Endothelial cell of umbilical vein (primary cell): ENCODE data around the gene TMEM61. TPM values are rescaled to one million over a fixed set of nuclear protein-coding genes. Genes with fewer than 3 reads are reported as not detected.

Experiments
- BruUV-seq: library from RNA; stranded (reverse); fragments of 400-500 nt; replicated peaks from 2 replicates; lab custom pipeline; 2021; lab: Mats Ljungman, UMichigan
- CTCF ChIA-PET: fragments of 300-600, 350-600 bp; sonication (Branson Sonifier 250); formaldehyde crosslinking; loops from one replicate; lab custom pipeline; 2021; ENCODE audit warnings: antibody characterized with exemption, inconsistent platforms; lab: Charles Lee
- POLR2A ChIA-PET: fragments of 300-600, 350-600 bp; sonication (Branson Sonifier 250); formaldehyde crosslinking; loops from one replicate; lab custom pipeline; 2021; ENCODE audit warnings: antibody characterized with exemption, inconsistent platforms; lab: Charles Lee
- DNase-seq: peaks from one replicate; pipeline ENCODE4 v3.0.0-alpha.2; 2011; ENCODE audit warnings: low read depth, low spot score
- FAIRE-seq: peaks from 2 replicates; lab custom pipeline; 2011; peaks lifted over from hg19 to GRCh38; lab: Jason Lieb, UNC
- H2AFZ ChIP-seq: 2 replicates; pipeline ENCODE4 v1.6.0; 2012; ENCODE audit warnings: low read depth, low read length, control low read depth, inconsistent platforms
- H3K27ac ChIP-seq: 2 replicates; pipeline ENCODE4 v1.5.1; 2011; ENCODE audit warnings: low read depth, mild to moderate bottlenecking, control low read depth, low read length, moderate library complexity; ENCODE audit not compliant: insufficient read depth
- H3K27me3 ChIP-seq, 2 experiments: 2 replicates each; pipeline versions ENCODE4 v1.6.0 to v1.6.1; 2011; ENCODE audit warnings: low read length in 2 of 2, mixed read lengths in 1 of 2; ENCODE audit not compliant: control insufficient read depth in 2 of 2, insufficient read depth in 2 of 2
- H3K36me3 ChIP-seq, 2 experiments: 2 replicates in 1 of 2; 3 replicates in 1 of 2; pipeline ENCODE4 v1.5.1; 2011; ENCODE audit warnings: low read length in 2 of 2, mild to moderate bottlenecking in 1 of 2, moderate library complexity in 1 of 2; ENCODE audit not compliant: control insufficient read depth in 2 of 2, insufficient read depth in 2 of 2; ENCODE audit errors: extremely low read depth in 1 of 2
- H3K4me1 ChIP-seq: 3 replicates; pipeline ENCODE4 v1.5.1; 2011; ENCODE audit warnings: mild to moderate bottlenecking, low read length; ENCODE audit not compliant: control insufficient read depth, insufficient read depth; ENCODE audit errors: extremely low read depth
- H3K4me2 ChIP-seq: 2 replicates; pipeline ENCODE4 v1.6.1; 2011; ENCODE audit warnings: low read length, control low read depth, mixed read lengths; ENCODE audit not compliant: insufficient read depth
- H3K4me3 ChIP-seq, 3 experiments: fragments of 200-600 bp in 1 of 3; sonication (generic), shearing (Covaris generic) in 1 of 3; replicated peaks in 1 of 3; 2 replicates each; pipeline ENCODE4 v1.5.1; 2011 to 2016; ENCODE audit warnings: control low read depth in 3 of 3, low read length in 3 of 3, mild to moderate bottlenecking in 2 of 3, inconsistent platforms in 1 of 3, low read depth in 1 of 3, moderate library complexity in 1 of 3; ENCODE audit not compliant: insufficient read depth in 1 of 3
- H3K79me2 ChIP-seq: 2 replicates; pipeline ENCODE4 v1.6.0; 2012; ENCODE audit warnings: low read length, inconsistent platforms; ENCODE audit not compliant: control insufficient read depth, insufficient read depth
- H3K9ac ChIP-seq: replicated peaks from 2 replicates; pipeline ENCODE3; 2011; ENCODE audit warnings: low read length, control low read depth; ENCODE audit not compliant: insufficient read depth; ENCODE audit errors: extremely low read depth
- H3K9me1 ChIP-seq: replicated peaks from 3 replicates; pipeline ENCODE4 v1.6.0; 2011; ENCODE audit warnings: mild to moderate bottlenecking, low read length; ENCODE audit not compliant: control insufficient read depth, insufficient read depth; ENCODE audit errors: extremely low read depth
- H3K9me3 ChIP-seq: replicated peaks from 2 replicates; pipeline ENCODE4 v1.5.1; 2012; ENCODE audit warnings: low read length, inconsistent platforms; ENCODE audit not compliant: control insufficient read depth, insufficient read depth
- H4K20me1 ChIP-seq: replicated peaks from 2 replicates; pipeline ENCODE3; 2011; ENCODE audit warnings: mild to moderate bottlenecking, low read length; ENCODE audit not compliant: control insufficient read depth, insufficient read depth; ENCODE audit errors: extremely low read depth
- EZH2 ChIP-seq: IDR thresholded peaks from 2 replicates; pipeline ENCODE4 v1.6.1; 2012; ENCODE audit warnings: borderline replicate concordance, low read depth, mild to moderate bottlenecking, moderate library complexity, low read length, inconsistent platforms; ENCODE audit not compliant: severe bottlenecking
- GATA2 ChIP-seq: IDR thresholded peaks from 2 replicates; pipeline ENCODE4 v1.7.0; 2011; ENCODE audit warnings: low read depth, mild to moderate bottlenecking, moderate library complexity, mixed read lengths, low read length; ENCODE audit not compliant: insufficient read length, insufficient read depth
- MYC ChIP-seq: IDR thresholded peaks from one replicate; pipeline ENCODE4 v1.6.1; 2011; ENCODE audit warnings: mild to moderate bottlenecking, low read depth, low read length
- dilution Hi-C: fragments of 300-500 bp; cut with MboI; formaldehyde crosslinking; loops from one replicate; pipeline ENCODE4 v1.15.0; 2019; ENCODE audit warnings: low sequenced_read_pairs; ENCODE audit not compliant: extremely low pct_ligation_motif_present
- intact Hi-C: fragments of 100-400 bp; cut with micrococcal nuclease; formaldehyde crosslinking; loops from one replicate; pipeline ENCODE4 v1.10.0; 2022
- polyA plus RNA-seq, 4 experiments: library from polyadenylated mRNA; depleted of rRNA in 3 of 4; stranded (reverse) in 3 of 4; unstranded in 1 of 4; fragments of >200 nt; gene quantifications; 2 replicates each; pipeline versions ENCODE4 v1.2.1 to v1.2.3, GENCODE V29; 2011 to 2012; ENCODE audit warnings: missing spikeins in 1 of 4
- total RNA-seq: library from RNA; stranded (reverse); gene quantifications from 2 replicates; pipeline ENCODE4 v1.2.3, GENCODE V29; 2021
- TF ChIP-seq, protein P1 (sequence below), 2 donors: IDR thresholded peaks; 1 replicate in 1 of 2; 2 replicates in 1 of 2; pipeline ENCODE4 v1.5.1; 2011; ENCODE audit warnings: low read length in 2 of 2, mild to moderate bottlenecking in 2 of 2, moderate library complexity in 2 of 2, control low read depth in 1 of 2, inconsistent platforms in 1 of 2, low read depth in 1 of 2; ENCODE audit not compliant: insufficient read depth in 1 of 2; ENCODE audit errors: extremely low read depth in 1 of 2

Gene TMEM61
- total and polyA plus RNA-seq, 2 donors (not counting 3 experiments of a cell fraction or from before 2014, with no cell fraction given) = not detected

DNA sequence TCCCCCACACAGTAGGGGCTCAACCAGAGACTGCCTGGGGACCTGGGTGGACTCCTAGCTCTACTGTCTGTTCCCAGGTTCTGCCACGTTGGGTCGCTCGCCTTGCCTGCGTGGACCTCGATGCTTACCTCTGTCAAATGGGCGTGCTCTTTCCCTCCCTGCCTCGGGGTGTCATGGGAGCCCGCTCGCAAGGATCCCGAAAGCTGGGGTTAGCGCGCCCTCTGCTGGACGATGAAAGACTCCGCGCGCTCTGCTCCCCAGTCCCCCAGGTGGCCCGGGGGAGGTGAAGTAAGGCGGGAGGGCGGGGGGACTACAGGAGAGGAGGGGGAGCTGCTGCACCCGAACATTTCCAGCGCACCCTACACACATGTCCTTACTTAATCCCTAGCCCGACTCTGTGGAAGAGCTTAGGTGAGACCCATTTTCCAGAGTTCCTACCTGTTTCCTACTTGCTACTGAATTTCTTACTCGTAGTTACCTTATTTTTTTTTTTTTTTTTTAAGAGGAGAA lies 16.0 kb downstream of the TMEM61 start:
- BruUV-seq = no TSS peak
- DNase-seq (peak; percentile 59), FAIRE-seq (peak; percentile 90)
- Histone ChIP-seq H3K9me1 (no peaks in the 10 kb centered on the region), H3K36me3 (no peaks in the 10 kb centered on the region), H3K4me3 (no peak overlapping the region), H4K20me1 (no peaks in the 10 kb centered on the region), H3K79me2 (no peaks in the 10 kb centered on the region), H3K27ac (no peak overlapping the region), H3K4me1 (peaks cover 3% of the 10 kb centered on the region), H3K27me3 (peaks cover 12 to 14% of the 10 kb centered on the region in 2 experiments), H3K9me3 (no peaks in the 10 kb centered on the region), H2AFZ (peak overlapping the region; percentile 23), H3K4me2 (no peak overlapping the region), H3K9ac (no peak overlapping the region)
- ChIA-PET CTCF (interaction anchor here (0.5 to 25.0 kb wide), 25 partner anchors 9 to 1814 kb away, joined by 3 to 918 read pairs (median 4); no protein-coding TSS in a partner anchor), POLR2A (no interaction called here)
- TF ChIP-seq EZH2 (peak; percentile 28), MYC (no peak), GATA2 (no peak)
- TF ChIP-seq, protein P1, sequence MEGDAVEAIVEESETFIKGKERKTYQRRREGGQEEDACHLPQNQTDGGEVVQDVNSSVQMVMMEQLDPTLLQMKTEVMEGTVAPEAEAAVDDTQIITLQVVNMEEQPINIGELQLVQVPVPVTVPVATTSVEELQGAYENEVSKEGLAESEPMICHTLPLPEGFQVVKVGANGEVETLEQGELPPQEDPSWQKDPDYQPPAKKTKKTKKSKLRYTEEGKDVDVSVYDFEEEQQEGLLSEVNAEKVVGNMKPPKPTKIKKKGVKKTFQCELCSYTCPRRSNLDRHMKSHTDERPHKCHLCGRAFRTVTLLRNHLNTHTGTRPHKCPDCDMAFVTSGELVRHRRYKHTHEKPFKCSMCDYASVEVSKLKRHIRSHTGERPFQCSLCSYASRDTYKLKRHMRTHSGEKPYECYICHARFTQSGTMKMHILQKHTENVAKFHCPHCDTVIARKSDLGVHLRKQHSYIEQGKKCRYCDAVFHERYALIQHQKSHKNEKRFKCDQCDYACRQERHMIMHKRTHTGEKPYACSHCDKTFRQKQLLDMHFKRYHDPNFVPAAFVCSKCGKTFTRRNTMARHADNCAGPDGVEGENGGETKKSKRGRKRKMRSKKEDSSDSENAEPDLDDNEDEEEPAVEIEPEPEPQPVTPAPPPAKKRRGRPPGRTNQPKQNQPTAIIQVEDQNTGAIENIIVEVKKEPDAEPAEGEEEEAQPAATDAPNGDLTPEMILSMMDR (IDR thresholded peaks at IDR 0.05; ENCODE audit: extremely low read depth in 1 of 2, insufficient read depth in 1 of 2, low read depth in 1 of 2, low read length in 2 of 2) = peak; percentile 77 to 87
- dilution Hi-C loops = no loop called here
- intact Hi-C loops = loop anchor here (1.0 to 2.0 kb wide), 4 partner anchors 26 to 324 kb away; no protein-coding TSS in a partner anchor
